Activated CD4-positive, alpha-beta T cell treated with anti-CD3 and anti-CD28 coated beads, Interleukin-2, Interleukin-6, amounts not matched to agents 100 ng/mL and 50 ng/mL, durations not matched to agents 16 hours and 8 hours (primary cell): ENCODE data around the gene CFDP1.

Experiments
- DNase-seq: peaks from one replicate; pipeline ENCODE4 v3.0.0-alpha.2; 2020

The CFDP1 gene

GRCh38 chr16:75262800-75263127, 170.5 kb downstream of the CFDP1 start:
- no peak for DNase-seq

GRCh38 chr16:75262104-75262799, 171.1 kb downstream of the CFDP1 start:
- no peak for DNase-seq

DNA sequence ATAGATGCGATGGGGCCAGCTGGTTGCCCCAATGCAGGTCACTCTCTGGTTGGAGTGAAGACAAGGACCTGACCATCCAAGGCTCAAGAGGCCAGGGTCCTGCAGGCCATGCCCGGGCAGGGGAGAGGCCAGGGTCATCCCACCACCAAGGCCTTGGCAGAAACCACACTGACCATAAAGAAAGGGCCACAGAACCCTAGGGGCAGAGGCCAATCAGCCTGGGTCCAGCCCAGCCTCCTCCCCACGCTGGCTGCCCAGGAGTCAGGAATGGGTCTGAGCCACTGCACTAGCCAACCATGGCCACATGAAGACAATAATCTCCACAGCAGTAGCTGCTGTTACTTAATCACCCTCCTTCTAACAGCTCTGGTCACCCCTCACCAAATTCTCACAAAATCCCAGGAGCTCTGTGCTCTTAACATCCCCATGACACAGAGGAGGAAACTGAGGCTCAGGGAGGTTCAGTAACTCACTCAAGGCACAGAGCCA, 171.7 kb downstream of the CFDP1 start:
- no peak for DNase-seq

DNA sequence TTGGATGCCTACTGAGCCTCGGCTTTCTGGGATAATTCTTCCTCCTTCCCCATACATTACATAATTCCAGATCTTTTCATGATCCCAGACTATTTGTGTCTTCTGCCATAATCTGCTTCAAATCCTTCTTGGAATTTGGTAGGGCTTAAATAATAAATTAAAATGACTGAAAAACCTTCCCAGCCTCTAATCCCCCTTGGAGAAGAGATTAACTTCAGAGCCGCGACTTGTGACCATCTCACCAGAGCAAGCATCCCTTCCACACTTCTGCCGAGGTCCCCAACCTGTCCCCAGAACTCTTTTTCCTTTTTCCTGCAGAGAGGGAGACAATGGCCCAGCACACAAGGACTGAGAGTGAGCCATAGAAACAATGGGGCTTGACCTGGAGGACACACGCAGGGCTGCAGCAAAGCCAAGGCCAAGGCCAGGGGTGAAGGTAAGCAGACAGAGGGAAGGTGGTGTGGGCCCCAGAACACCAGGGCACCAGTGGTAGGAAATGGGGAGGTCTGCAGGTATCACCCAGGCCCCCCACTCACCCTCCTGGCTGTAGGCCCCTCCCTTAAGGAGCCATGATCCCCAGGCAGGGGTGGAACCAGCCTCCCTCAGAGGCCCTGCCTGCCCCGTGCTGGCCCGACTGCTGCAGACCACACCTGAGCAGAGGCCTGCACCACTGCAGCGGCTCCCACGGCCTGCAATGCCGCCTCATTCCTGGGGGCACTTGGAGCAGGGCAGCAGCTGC, 172.3 kb downstream of the CFDP1 start:
- no peak for DNase-seq

- no peak for DNase-seq
These were observed 174.5 kb downstream of the CFDP1 start for GRCh38 chr16:75258807-75259141.

- no peak for DNase-seq
These were observed 175.2 kb downstream of the CFDP1 start for GRCh38 chr16:75257886-75258806.

DNA sequence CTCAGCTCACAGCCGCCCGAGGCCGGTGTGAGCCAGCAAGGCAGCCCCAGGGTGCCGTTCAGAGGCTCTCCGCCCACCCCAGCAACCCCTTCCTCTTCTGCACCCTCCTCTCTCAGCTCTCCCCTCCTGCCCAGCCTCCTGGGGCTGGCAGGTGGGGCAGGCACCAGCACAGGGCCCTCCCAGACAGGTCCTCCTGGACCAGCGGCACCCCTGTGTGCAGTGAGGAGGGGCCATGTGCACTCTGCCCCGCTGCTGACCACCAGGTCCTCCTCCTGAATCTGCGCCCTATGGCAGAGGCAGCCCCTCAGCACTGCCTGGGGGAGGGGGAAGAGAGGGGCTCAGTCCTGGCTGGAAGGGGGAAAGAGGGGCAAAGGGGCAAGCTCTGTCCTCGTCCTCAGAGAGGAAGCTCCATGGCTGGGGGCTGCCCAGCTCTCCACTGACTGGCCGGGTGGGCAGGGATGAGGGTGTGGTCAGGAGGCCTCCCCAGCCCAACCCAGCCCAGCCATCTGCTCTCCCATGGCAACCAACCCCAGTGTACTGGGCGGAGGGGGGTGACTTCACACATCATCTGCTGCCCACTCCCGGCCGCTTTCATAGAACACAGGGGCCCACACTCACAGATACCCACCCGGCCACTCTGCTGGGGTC, 176.5 kb downstream of the CFDP1 start:
- no peak for DNase-seq

GRCh38 chr16:75256059-75256571, 177.2 kb downstream of the CFDP1 start:
- no peak for DNase-seq

DNA sequence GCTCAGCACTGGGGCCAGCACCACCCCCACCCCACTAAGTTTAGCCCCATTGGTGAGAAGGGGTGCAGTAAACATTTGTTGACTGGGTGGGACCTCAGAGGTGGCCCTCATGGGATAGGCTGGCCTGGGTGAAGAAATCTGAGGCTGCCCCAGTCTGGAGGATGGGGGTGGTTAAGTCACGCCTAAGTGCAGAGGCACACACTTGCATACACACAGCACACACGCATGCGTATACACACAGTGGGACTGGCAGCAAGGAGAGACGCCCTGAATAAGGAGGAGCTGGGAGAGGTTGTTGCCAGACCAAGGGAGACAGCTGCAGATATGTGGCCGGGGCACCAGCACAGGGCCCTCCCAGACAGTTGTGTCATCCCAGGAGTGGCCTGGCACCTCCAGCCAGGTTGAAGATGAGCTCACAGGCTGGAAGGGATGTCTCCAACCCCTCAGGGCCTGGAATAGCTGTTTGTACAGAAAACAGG, 178.9 kb downstream of the CFDP1 start:
- DNase-seq: no peak

DNA sequence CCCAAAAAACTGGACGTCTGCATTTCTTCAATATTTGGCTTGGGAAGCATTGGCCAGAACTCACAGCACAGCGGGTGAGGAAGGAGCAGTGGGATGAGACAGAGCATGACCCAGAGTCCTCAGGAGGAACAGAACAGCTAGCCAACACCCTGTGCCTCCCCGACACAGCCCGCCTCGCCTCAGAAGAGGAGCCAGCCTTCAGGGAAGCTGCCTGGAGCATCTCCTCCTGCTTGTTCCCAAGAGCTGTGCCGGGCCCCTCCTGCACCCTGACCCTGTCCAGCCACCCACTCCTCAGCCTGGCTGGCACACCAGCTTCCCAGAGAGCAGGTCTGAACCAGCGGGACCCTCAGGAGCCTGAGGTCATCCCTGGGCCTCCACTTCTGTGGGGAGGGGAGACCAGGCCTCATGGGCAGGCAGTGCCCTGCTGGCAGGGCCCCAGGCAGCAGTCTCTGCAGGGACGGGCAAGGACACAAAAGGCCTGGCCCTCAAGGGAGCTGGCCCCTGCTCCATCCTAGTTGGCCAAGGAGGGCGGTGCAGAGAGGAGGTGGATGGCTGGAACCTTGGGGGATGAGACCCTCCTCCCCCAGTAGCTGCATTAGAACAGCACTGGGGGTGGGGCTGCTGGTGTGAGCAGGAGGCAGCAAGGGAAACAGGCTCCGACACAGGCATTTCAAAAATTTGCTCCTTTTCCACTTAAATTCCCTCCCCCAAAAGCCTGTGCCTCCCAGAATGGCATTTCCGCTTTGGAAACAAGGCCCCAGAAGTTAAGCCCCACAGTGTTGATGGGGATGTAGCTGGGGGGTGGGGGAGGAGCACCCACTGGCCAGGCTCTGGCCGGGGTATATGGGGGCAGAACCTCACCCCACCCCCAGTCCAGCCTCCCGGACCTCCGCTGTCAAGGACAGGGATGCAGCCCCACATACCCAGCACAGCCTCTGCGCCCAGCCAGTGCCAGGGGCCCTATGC, 180.1 kb downstream of the CFDP1 start:
- DNase-seq: no peak

DNA sequence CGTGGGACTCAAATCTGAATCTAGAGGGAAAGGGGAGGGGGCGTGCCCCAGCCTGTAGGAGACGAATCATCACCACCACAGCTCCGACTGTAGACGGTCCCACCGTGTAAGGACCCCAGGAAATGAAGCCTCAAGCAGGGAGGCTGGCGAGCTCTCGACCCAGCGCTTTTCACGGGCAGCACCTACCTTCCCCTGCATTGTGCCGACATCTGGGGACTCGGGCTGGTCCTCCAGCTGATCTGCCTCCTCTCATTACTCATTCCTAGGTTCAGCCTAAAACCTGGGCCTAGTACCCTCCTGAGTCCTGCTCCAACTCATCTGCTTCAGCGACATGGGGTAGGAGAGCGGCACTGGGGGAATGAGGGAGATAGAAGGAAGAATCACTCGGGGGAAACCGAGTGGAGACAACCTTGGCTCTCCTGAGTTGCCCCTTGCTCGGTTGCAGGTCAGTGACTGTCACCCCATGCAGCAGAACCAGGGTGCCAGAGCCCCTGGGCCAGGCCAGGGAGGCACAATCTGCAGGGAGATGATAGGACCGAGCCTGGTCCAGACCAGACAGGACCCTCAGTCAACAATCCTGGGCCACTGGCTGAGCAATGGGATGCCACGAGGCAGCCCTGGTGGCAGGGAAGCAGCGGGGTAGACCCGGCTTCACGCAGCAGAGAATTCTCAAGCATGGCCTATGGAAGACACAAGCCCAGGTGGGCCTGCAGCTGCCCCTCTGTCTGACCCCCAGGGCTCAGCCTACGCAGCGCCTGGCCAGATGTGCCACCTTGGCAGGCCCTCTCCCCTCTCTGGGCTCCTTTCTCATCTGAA, 181.0 kb downstream of the CFDP1 start:
- DNase-seq: no peak

GRCh38 chr16:75251280-75252048, 181.8 kb downstream of the CFDP1 start, which contains the start of gene BCAR1:
Gene BCAR1 (minus strand): TSS chr16:75251624. CDS start chr16:75251482, 142 bp downstream.
- DNase-seq: no peak

GRCh38 chr16:75250809-75251279, 182.5 kb downstream of the CFDP1 start:
- no peak for DNase-seq

GRCh38 chr16:75250089-75250808, 183.1 kb downstream of the CFDP1 start:
- DNase-seq: no peak

DNA sequence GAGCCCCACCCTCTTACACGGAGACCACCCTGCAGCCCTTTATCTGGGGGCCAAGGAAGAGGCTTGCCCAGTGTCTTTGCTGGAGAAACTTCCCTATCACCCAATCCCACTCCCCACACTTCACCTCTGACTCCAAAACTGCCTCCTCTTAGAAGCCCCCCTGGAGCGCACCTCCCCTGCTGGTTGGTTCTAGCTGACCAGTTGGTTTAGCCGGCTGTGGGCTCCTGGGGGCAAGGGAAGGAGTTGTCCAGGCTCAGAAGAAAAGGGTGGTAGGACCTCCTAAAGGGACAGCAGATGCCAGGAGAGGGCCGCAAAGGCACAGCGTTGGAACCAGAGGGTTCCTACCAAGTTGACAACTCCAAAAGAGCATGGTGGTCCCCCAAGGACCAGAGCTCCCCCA, 183.9 kb downstream of the CFDP1 start:
- no peak for DNase-seq

DNA sequence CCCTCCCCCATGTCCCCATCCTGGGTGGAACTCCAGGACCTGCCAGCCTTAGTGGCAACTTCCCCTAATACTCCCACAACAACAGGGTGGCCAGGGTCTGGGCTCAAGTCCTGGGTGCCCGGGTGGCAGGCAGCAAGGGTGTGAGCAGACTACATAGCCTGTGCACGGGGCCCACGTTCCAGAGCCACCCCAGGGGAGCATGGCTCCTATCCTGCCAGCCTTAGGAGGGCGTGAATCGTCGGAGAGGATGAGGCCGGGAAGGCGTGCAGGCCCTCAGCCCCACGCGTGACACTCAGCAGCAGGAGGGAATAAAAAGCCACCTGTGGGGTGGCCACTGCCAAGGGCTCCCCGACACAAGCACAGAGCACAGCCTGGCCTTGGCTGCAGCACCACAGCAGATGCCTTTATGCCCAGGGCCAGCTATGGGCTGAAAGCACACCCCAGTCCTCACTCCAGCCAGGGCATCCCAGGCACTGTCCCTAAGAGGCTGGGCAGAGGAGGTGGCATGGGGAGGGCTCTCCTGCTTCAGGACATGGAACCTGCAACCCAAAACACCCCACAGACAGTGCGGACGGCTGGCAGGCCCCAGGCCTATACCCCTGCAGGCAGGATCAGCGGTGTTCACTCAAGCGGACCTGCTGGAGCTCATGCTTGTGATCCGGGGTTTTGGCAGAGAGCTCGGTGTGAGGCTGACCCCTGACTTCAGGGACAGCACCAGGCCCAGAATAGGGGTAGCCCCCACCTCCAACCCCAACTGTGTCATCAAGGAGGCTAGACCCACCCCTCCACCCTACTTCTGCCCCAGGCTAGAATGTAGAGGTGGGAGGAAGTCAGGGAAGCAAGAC, 184.5 kb downstream of the CFDP1 start:
- no peak for DNase-seq

DNA sequence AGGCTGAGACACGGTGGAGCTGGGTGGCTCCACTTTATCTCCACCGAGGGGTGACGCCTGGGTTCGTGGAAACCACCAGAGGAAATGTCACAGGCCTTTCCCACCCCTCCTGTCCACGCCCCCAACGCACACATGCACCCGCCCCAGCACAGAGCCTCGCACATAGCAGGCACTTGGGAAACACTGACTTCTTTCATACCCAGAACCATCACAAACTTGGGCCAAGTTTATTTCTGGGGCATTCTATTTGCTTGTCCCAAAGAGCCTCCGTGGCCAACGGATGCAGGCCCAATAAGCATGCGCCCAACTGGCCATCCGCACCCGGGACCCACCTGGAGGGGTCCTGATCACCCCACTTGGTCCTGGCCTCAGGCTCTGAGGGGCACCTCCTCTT, 185.2 kb downstream of the CFDP1 start:
- DNase-seq: no peak

DNA sequence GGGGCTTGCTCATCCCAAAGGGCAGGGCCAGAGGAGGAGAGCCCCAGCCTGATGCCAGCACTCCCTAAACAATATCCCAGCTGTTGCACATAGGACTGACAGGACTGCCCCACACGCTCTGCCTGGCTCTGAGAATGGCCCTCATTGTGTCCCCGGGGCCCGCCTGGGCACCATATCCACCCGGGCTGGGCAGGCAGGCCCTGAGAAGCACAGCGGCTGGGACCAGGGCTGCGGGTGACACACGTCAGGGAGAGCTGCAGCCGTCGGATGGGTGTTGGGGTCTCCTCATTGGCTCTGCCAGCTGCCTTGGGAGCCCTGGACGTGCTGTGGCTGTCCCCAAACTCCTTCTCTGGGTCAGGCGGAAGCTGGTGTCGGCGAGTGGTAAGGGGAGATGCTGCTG, 186.1 kb downstream of the CFDP1 start:
- no peak for DNase-seq
